HG03103 (cell line): ENCODE results near the gene ANKRD10.

Experiments
- ATAC-seq: cut with Tn5 transposase; IDR thresholded peaks from one replicate; pipeline ENCODE4 v1.9.1; 2021; ENCODE audit warnings: low read depth; ENCODE audit not compliant: unreplicated experiment

The ANKRD10 gene

DNA sequence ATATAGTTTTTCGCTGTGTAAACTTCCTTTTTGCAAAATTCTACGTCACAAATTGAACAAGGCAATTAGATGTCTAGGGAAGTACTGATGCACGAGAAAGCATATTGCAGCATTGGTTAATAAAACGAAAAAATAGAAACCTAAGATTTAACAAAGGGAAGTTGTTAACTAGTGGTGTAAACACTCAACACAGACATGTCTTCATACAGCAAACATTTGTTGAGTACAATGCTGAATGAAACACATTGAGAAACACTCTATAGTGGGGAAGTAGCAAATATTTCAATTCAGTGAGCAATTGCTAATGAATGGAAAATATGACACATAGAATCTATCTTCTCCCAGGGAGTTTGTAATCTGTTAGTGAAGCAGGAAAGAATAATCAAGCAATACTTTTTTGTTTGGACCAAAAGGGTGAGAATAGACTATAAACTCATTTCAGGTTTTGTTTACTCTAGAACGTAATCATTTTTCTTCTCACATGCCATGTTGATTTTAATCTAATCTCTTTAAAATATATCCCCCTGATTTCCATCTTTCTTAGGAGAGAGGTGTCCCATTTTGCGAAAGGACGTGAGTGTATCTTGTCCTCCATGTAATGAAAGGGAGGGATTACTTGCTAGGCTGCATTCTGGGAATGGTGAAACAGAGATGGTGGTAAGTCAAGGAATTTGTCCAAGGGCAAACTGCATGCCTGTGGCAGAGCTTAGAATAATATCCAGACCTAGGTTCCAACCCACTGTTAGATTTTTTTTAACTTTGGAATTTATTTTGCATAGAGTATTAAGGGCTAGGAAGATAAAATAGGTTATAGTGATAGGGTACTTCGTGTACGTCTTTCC is 1.7 kb upstream of the ANKRD10 start:
- ATAC-seq, result no peak

DNA sequence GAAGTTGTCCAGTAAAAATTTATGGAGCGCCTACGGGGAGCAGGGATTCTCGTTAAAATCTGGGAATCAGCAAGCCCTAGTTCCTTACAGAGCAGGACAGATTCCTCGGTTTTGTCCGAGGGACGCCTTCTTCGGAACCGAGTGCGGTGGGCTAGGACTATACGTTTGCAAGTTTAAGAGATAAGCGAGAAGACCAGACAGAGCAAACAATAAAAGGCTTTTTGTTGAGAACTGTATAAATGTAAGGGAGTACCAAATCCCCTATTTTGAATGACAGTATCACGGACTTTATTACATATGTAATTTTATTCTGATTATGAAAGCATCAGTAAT is 971 bp upstream of the ANKRD10 start:
- no peak for ATAC-seq

DNA sequence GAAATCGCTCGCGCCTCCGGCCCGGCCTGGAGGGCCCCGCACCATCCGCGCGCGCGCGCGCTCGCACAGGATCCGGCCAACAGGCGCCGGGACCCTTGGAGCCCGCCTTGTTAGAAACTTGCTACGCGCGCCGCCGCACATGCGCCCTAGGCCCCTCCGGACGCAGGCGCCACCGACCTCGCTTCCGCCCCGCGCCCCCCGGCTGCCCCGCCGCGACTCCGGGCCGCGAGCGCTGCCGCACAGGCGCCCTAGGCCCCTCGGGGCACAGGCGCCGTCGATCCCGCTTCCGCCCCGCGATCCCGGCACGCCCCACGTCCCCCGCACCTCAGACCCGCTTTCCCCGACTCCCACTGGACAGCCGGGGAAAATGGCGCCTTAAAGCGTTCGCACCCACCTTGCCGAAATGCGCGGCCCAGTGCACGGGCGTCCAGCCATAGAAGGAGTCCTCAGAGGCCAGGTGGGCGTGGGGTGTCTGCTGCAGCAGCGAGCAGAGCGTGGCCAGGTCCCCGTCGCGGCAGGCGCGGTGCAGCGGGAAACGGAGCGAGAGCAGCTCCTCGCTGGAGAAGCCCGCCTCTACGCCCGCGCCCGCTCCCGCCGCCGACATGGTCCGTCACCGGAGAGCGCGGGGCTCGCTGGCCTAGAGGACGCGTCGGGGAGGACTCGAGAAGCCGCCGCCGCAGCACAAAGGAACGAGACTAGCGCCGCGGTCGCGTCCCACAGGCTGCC is 375 bp downstream of the ANKRD10 start:
- ATAC-seq, result peak; percentile 27

DNA sequence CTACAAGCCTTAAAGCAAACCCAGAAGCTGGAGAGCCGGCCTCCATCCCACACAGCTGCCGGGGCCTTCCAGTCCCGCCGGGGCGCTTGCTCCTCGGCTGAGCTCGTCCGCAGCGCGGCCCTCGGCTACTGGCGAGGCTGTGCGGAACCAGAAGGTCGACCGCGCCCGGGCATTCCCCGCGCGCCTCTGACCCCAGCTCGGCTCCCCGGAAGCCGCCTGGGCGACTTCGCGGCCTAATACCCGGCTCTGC is 863 bp downstream of the ANKRD10 start:
- ATAC-seq, result peak; percentile 4

DNA sequence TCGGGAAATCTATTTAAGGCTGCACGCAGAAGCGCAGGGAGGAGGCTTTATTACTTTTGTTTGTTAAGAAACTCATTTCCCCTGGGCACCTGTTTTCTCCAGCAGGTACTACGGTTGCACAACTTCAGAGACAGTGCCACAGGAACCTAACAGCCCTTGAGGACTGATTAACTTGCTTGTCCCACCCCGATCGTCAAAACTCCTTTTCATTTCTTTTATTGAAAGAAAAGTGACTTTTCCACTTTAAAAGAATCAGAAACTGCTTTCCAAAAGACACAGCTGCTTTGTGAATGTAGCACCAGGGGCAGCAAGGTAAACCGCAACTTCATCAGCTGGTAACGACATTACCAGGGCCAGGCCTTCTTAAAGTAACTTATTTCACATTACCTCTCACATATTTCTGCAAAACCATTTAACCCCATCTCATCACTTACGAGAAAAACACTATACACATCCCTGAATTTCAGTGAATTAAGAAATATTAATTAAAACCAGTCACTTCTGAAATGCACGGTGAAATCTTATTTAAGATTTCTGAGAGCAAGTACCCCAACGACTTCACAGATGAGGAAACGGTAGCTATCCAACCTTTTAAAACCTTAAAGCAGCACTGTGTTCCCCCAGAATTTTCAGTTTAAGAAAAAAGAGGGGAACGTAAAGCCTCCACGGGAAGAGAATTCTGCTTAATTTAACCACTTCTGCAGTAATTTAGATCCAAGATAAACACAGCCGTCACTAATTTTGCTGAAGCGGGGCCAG is 1.4 kb downstream of the ANKRD10 start:
- ATAC-seq, result no peak

DNA sequence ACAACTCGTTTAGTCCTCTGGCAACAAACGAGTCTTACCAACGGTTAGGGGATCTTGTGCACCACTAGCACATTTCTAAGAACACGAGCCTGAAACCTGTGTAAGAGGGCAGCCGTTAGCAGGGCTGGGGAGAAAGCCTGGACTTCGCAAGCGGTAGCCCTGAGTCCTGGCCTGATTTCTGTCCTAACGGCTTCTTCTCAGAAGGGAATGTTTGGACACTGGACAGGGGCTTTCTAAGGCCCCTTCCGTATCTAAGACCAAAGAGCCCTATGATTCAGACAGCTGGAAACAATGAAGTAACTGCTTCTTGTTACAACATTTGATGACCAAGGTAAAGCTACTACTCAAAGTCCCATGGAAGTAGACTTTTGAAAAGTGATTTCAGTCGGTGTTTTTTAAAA is 2.2 kb downstream of the ANKRD10 start:
- ATAC-seq, result no peak

DNA sequence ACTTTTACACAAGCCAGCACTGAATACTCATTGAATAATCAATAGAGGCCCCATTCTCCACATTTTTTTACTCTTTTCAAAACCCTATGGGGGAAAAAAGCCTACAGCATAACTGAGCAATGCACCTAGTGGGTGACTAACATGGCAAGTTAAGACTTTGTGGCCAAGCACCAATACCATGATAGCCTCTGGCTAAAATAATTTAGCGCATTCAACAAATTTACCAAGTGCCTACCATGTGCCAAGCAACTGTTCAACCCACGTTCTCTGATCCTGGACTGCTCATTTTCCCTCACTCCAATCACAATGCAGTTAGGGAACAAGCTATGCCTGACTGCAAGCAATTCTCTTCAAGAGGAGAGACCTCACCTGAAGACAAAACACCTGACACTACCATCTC is 3.0 kb downstream of the ANKRD10 start:
- ATAC-seq, result no peak

DNA sequence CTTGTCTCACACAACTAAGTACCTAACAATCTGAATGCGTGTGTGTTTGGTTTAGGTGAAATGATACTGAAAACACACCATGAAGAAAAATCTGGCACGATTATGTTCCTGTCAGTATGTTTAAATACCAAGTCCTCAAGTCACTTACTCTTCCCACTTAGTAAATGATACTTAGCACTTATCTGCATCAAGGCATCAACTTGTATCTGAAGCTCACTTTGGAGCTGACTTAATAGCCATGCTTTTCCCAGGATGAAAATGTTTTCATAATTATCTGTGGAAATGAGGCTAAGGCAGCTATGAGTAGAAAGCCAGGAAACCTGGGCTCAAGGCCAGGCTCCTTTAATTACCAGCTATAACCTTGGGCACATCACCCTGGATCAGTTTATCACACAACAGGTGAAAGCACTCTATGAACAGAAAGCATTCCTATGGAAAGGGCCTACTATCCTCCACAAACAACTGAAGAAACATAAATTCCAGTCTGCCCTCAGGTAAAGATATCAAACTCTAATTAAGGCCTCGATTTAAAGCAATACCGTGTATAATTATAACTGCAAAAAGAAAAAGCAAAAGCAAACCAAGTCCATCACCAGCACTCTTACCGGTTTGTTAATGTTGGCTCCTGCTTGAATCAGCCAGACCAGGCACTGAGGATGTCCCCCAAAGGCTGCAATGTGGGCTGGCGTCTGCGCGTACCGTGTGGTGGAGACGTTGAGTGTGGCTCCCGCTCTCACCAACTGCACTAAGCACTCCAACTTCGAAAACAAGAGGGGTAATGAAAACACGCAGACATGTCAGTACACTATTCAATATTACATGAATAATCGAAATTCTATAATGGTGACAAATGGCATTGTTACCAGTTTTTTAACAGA is 4.6 kb downstream of the ANKRD10 start:
- no peak for ATAC-seq

DNA sequence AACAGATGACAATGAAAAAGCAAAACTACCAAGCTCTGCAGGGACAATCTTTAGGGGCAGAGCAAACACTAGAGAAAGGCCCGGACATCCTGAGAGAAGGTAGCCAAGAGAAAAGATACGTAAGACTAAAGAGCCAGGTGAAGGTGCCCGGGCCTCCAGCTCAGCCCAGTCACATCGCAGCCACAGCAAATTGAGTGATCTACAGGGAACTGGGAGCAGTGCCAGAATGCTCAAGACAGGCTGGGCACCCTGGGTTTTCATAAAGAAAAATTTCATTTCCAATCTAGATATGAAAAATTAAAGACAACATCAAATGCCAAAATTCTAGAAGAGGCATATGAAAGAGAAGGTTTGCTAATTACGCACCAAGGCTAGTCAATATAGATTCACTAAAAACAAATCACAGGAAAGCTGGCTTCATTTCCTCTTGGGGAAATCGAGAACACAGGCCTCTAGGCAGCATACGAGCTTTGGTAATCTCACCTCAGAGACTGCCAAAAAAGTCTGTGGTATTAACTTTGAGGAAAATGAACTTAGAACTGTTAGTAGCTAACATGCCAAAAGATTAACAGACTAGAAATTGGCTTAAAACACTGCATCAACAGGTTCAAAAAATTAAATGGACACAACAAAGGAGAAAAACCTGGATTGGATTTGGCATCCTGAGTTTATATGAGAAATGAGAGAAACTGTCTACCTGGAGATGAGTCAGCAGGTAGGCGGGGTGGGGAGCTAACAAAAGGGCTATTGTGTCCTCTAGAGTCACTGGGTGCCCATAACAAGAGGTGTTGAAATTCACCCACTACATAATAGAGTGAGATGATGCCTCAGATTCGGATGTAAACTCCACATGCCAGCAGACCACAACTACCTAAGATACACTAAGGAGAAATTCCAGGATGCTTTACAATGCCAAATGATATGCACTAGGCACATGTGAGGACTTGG is 6.6 kb downstream of the ANKRD10 start:
- no peak for ATAC-seq

DNA sequence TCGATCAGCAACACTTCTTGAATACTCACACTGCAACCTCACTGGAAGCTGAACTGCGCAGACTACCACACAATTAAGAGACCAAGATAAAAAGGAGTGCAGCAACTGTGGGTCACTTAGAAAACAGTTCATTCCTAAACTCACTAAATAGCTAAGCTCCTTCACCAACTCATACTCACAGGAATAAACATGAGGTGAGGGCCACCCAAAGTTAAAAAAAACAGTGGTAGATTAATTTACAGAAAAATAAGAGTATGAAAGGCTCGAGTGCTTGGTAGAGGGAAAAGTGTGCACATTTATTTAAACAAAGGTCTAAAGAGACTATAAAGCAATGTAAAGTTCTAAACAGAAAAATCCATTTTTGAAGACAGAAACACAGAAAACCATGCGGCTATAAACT is 7.6 kb downstream of the ANKRD10 start:
- ATAC-seq, result no peak

DNA sequence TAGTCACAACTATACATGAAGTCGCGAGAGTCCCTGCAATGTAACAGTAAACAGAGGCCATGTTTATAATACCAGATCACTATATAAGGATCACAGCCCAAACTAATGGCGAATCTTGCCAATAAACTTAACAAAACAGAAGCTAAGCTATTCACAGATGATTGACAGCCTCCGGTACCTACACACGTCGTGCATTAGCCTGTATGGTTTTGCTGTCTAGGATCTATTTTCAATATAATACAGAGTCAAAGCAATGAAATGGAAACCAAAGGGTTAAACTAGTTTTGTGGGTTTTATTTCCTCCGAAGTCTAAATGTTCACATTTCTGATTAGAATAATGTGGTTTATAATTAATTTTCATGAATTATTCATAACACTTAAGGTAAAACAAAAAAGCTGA is 10.1 kb downstream of the ANKRD10 start:
- ATAC-seq, result no peak

DNA sequence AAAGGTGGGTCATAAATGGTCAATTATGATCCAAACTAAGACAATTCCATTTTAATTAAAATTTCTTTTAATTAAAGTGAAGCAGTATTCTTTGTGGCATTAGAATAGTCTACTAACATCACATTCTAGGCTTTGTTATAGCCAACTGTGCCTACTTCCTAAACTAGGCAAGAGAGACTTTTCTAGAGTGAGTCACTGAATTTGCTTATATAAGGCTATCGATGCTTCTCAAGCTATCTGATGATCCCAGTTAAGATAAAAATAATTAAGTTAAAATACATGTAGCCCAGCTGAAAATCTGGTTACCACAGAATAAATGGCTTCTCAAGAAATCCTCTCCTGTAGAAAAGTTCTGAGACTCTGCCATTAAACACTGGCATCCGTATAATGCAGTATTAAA is 12.5 kb downstream of the ANKRD10 start:
- no peak for ATAC-seq

DNA sequence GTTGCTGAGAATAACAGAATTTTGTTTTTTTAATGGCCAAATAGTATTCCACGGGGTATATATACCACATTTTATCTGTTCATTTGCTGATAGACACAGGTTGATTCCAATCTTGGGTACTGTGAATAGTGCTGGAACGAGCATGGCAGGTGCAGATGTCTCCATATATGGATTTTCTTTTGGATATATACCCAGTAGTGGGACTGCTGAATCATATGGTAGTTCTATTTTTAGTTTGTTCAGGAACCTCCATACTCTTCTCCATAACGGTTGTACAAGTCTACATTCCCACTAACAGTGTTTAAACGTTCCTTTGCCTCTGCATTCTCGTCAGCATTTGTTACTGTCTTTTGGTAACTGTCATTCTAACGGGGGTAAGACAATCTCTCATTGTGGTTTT is 17.3 kb downstream of the ANKRD10 start:
- no peak for ATAC-seq

DNA sequence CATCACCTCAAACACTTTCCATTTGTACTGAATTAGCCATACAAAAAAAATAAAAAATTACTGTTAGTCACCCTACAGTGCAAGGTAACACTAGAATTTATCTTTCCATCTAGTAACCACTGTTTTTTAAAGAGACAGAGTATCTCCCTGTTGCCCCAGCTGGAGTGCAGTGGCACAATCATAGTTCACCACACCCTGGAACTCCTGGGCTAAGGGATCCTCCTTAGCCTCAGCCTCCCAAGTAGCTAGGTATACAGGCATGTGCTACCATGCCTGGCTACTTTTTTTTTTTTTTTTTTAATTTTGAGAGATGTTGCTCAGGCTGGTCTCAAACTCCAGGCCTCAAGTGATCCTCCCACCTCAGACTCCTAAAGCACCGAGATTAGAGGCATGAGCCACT is 17.9 kb downstream of the ANKRD10 start:
- no peak for ATAC-seq

DNA sequence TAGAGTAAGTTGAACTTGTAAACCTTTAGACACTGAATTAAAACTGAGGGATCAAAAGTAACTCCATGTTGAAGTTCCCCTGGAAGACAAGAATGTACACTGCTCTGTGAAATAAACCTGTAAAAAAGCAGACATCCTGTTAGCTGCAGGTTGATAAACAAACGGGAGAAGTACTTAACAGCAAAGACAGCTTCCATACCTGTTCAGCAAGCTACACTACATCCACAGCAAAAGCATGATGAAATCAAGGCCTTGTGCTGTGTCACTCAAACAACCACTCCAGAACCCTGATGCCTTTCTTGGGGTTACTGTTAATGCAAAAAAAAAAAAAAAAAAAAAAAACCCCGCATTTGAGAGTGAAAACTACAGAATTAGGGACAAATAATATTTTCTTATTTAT is 20.8 kb downstream of the ANKRD10 start:
- ATAC-seq, result no peak

DNA sequence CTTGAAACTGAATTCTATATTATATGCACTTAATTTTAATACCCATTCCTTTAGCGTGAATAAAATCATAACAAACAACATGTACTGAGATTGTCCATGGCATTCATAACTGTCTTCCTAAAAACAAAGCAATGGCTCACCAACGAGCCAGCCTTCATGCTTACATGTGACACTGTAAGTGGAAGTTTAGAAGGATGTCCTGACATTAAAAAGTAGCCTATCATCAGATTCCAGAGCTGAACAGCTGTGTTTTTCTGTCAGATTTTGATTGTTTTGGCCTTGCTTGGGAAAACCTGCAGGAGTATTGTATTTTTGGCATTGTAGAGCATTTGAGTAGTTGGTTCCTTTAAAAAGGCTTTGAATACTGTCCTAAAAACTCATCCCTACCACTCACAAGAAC is 21.3 kb downstream of the ANKRD10 start:
- no peak for ATAC-seq

DNA sequence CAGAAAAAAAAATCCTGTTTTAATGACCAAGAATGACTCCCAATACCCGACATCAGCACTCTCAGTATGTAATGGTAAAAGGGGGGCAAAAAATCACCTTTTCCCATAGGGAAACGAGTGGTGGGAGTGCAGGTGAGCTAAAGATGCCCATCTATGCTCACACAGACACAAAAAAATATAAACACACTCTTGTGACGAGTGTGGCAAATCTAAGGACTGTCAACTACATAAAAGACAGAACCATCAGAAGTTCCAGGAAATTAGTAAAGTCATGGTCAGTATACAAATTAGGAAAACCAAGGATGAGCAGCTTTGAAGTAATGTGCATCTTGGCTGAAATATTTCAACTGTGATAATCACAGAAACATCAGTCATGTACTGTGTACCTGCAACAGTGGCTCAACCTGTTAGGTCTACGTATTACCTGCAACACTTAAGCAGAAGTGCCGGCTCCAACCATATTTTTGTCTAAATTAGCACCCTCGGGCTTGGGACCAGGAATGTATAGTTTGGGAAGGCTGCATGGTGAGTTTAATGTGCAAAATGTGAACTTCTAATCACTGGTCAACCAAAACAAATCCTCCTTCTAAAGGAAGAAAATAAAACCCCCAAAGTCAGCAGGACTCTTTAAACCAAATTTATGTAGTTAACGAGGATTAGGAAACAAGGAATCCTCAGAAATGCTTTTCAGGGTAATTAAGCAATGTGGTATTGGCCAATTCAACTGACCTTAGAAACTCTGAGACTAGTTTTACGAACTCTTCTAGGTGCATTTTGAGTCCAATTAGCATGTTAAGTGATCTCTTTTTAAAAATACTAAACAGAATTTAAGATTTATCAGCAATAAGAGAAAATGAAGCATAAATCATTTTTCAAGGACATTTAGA is 24.3 kb downstream of the ANKRD10 start:
- ATAC-seq, result no peak

DNA sequence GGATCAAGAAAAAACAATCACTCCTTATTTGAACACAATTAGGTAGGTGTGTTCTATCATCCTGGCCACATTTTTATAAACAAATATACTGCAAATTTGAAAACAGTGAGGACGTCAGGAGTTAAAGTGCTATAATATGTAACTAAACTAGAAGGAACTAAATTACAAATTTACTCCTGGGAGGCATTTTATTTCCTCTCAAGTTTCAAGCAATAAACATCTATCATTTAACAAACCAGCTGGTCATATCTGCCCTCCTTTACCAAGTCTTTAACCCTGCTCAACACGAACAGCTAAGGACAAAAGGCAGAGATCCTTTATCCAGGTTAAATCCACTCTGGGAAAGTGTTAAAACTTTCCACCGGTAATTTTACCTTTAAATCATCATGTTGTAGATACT is 26.5 kb downstream of the ANKRD10 start:
- no peak for ATAC-seq
